Skeletal muscle cell (primary cell): Measurements from ENCODE around the gene DEPDC7.
A peak's percentile ranks its signal among the peaks of the same experiment; 100 is the strongest.
"Not testable (repeated sequence)": the region's sequence is repeated elsewhere in the genome, so short reads cannot be mapped to it uniquely, and the experiment has no call there.

Experiments used
- DNase-seq: peaks from one replicate; pipeline ENCODE4 v3.0.0-alpha.2; 2010; ENCODE audit warnings: low read depth
- H3K4me3 ChIP-seq: 2 replicates; pipeline ENCODE4 v1.5.1; 2011; ENCODE audit warnings: low read depth, mild to moderate bottlenecking, control low read depth, low read length, moderate library complexity

Gene DEPDC7

GRCh38 chr11:33015621-33016551 is at the start of gene DEPDC7:
TSS of gene DEPDC7 (plus strand) at chr11:33015878. CDS start at chr11:33015956, 78 bp downstream.
- DNase-seq, result peak; percentile 53

GRCh38 chr11:32968541-32968940 is 47.1 kb upstream of the DEPDC7 start:
- no peak for DNase-seq
- no peak overlapping the region for H3K4me3 ChIP-seq

More at GRCh38 chr11:33015621-33016551, at the start of gene DEPDC7:
- H3K4me3 ChIP-seq, result peak within 1 kb of the TSS; percentile 63

GRCh38 chr11:32972233-32972632 is 43.4 kb upstream of the DEPDC7 start:
- not testable (repeated sequence) for DNase-seq, H3K4me3 ChIP-seq

- no peak overlapping the region for H3K4me3 ChIP-seq
- DNase-seq, result no peak
These were observed 42.9 kb upstream of the DEPDC7 start for GRCh38 chr11:32972781-32973180.

GRCh38 chr11:32982626-32983025 is 33.1 kb upstream of the DEPDC7 start:
- DNase-seq, result no peak
- H3K4me3 ChIP-seq, result no peak overlapping the region

- no peak overlapping the region for H3K4me3 ChIP-seq
- no peak for DNase-seq
These were observed 32.2 kb upstream of the DEPDC7 start for GRCh38 chr11:32983506-32983905.

GRCh38 chr11:32985600-32985999 is 30.1 kb upstream of the DEPDC7 start:
- no peak for DNase-seq
- no peak overlapping the region for H3K4me3 ChIP-seq

GRCh38 chr11:32987851-32988250 is 27.8 kb upstream of the DEPDC7 start:
- no peak for DNase-seq
- H3K4me3 ChIP-seq, result no peak overlapping the region

- DNase-seq, result no peak
- H3K4me3 ChIP-seq, result no peak overlapping the region
These were observed 25.2 kb upstream of the DEPDC7 start for GRCh38 chr11:32990481-32990880.

- no peak for DNase-seq
- H3K4me3 ChIP-seq, result no peak overlapping the region
These were observed 24.3 kb upstream of the DEPDC7 start for GRCh38 chr11:32991427-32991826.

- no peak overlapping the region for H3K4me3 ChIP-seq
- DNase-seq, result no peak
These were observed 23.8 kb upstream of the DEPDC7 start for GRCh38 chr11:32991898-32992297.

GRCh38 chr11:33000181-33000580 is 15.5 kb upstream of the DEPDC7 start:
- peak; percentile 56 for DNase-seq
- H3K4me3 ChIP-seq, result no peak overlapping the region

- H3K4me3 ChIP-seq, result no peak overlapping the region
These were observed 14.4 kb upstream of the DEPDC7 start for GRCh38 chr11:33001281-33001680.

GRCh38 chr11:33001751-33002542 is 13.7 kb upstream of the DEPDC7 start:
- no peak for DNase-seq
- H3K4me3 ChIP-seq, result no peak overlapping the region

More at GRCh38 chr11:33001281-33001680, 14.4 kb upstream of the DEPDC7 start:
- no peak for DNase-seq

- no peak for DNase-seq
- no peak overlapping the region for H3K4me3 ChIP-seq
These were observed 10.5 kb upstream of the DEPDC7 start for GRCh38 chr11:33005175-33005574.

- no peak for DNase-seq
- H3K4me3 ChIP-seq, result no peak overlapping the region
These were observed 9.7 kb upstream of the DEPDC7 start for GRCh38 chr11:33006010-33006409.

- no peak for DNase-seq
- H3K4me3 ChIP-seq, result no peak overlapping the region
These were observed 1.9 kb upstream of the DEPDC7 start for GRCh38 chr11:33013755-33014154.

GRCh38 chr11:33016654-33017053 is 976 bp downstream of the DEPDC7 start:
- H3K4me3 ChIP-seq, result peak overlapping the region; percentile 63
- DNase-seq, result no peak

- no peak overlapping the region for H3K4me3 ChIP-seq
- DNase-seq, result no peak
These were observed 1.8 kb downstream of the DEPDC7 start for GRCh38 chr11:33017478-33017877.

GRCh38 chr11:33017965-33018364 is 2.3 kb downstream of the DEPDC7 start:
- DNase-seq, result no peak
- H3K4me3 ChIP-seq, result no peak overlapping the region
